Panc1 (cell line): ENCODE results near the gene C19orf12. TPM values are rescaled to one million over a fixed set of nuclear protein-coding genes. Genes with fewer than 3 reads are reported as not detected.

Experiments used
- ATAC-seq: fragments of 200-7000 bp; cut with Tn5 transposase; 2 replicates; pipeline ENCODE4 v1.9.1; 2020; ENCODE audit warnings: mild to moderate bottlenecking, moderate library complexity
- BruUV-seq: library from RNA; stranded (reverse); fragments of 400-500 nt; replicated peaks from 2 replicates; lab custom pipeline; 2021; lab: Mats Ljungman, UMichigan
- CTCF ChIA-PET: fragments of 300-600 bp; sonication (Branson Sonifier 250); formaldehyde crosslinking; loops from one replicate; lab custom pipeline; 2022; ENCODE audit warnings: antibody characterized with exemption; lab: Charles Lee
- POLR2A ChIA-PET: fragments of 300-600 bp; sonication (Branson Sonifier 250); formaldehyde crosslinking; loops from one replicate; lab custom pipeline; 2022; ENCODE audit warnings: antibody characterized with exemption; lab: Charles Lee
- DNase-seq: peaks from one replicate; pipeline ENCODE4 v3.0.0-alpha.2; 2010; ENCODE audit warnings: low read depth, low spot score
- H3K27ac ChIP-seq: 2 replicates; pipeline ENCODE4 v1.5.1; 2011; ENCODE audit warnings: mild to moderate bottlenecking, low read length, inconsistent platforms
- H3K27me3 ChIP-seq: fragments of 200-500 bp; sonication (Bioruptor generic); 2 replicates; pipeline ENCODE4 v1.6.0; 2014; ENCODE audit warnings: low read length, inconsistent platforms; ENCODE audit not compliant: control insufficient read depth, insufficient read depth
- H3K36me3 ChIP-seq: fragments of 200-500 bp; sonication (Bioruptor generic); 2 replicates; pipeline ENCODE4 v1.5.1; 2014; ENCODE audit warnings: inconsistent platforms, mild to moderate bottlenecking, low read length, moderate library complexity; ENCODE audit not compliant: control insufficient read depth, insufficient read depth
- H3K4me1 ChIP-seq: 2 replicates; pipeline ENCODE4 v1.5.1; 2011; ENCODE audit warnings: inconsistent platforms, mild to moderate bottlenecking, low read length, moderate library complexity; ENCODE audit not compliant: control insufficient read depth, insufficient read depth
- H3K4me3 ChIP-seq, 2 experiments: 2 replicates each; pipeline ENCODE4 v1.5.1; 2011 to 2012; ENCODE audit warnings: low read depth in 2 of 2, low read length in 2 of 2, mild to moderate bottlenecking in 2 of 2, inconsistent platforms in 1 of 2, moderate library complexity in 1 of 2
- H3K9me3 ChIP-seq: fragments of 200-500 bp; sonication (Bioruptor generic); 2 replicates; pipeline ENCODE4 v1.5.1; 2014; ENCODE audit warnings: low read depth, mild to moderate bottlenecking, inconsistent platforms, low read length, moderate library complexity; ENCODE audit not compliant: control insufficient read depth, insufficient read depth
- CTCF ChIP-seq: fragments of 450-650 bp; IDR thresholded peaks from 2 replicates; pipeline ENCODE4 v1.5.1; 2017; ENCODE audit warnings: mild to moderate bottlenecking
- POLR2AphosphoS5 ChIP-seq: IDR thresholded peaks from 2 replicates; pipeline ENCODE4 v1.6.1; 2012; ENCODE audit warnings: mild to moderate bottlenecking, low read depth, low read length, moderate library complexity
- SIN3A ChIP-seq: IDR thresholded peaks from 2 replicates; pipeline ENCODE4 v1.6.1; 2012; ENCODE audit warnings: low read depth, mild to moderate bottlenecking, low read length, moderate library complexity, borderline replicate concordance; ENCODE audit not compliant: insufficient read depth
- TCF7L2 ChIP-seq: IDR thresholded peaks from 2 replicates; pipeline ENCODE4 v1.6.1; 2011; ENCODE audit warnings: mild to moderate bottlenecking, low read depth, low read length, inconsistent platforms
- in situ Hi-C: cut with HindIII; loops from 2 replicates; pipeline ENCODE4 v1.10.0; 2016; ENCODE audit warnings: low sequenced_read_pairs, low pct_unique_long_range_greater_than_20kb
- intact Hi-C: fragments of 100-400 bp; cut with micrococcal nuclease; formaldehyde crosslinking; loops from one replicate; pipeline ENCODE4 v1.10.0; 2022; ENCODE audit not compliant: unreplicated experiment
- total RNA-seq: library from RNA; stranded (reverse); gene quantifications from one replicate; pipeline ENCODE4 v1.2.1, GENCODE V29; 2021; ENCODE audit not compliant: unreplicated experiment
- TF ChIP-seq, protein P1 (sequence below), 2 experiments: IDR thresholded peaks; 2 replicates each; pipeline ENCODE4 v1.6.1; 2011 to 2012; ENCODE audit warnings: low read depth in 2 of 2, control low read depth in 1 of 2, low read length in 1 of 2, mild to moderate bottlenecking in 1 of 2, moderate library complexity in 1 of 2; ENCODE audit not compliant: insufficient read depth in 1 of 2

Gene C19orf12
- total RNA-seq, 1 experiment from 2014 or later = 43.4 TPM

- H3K4me1 ChIP-seq = peaks cover 8% of the 10 kb centered on the region; the same call in 1 of the 2 replicates
- H3K27ac ChIP-seq = no peak overlapping the region
- BruUV-seq = no TSS peak
- TF ChIP-seq TCF7L2 (no peak), SIN3A (no peak), POLR2AphosphoS5 (no peak), CTCF (no peak)
- TF ChIP-seq, protein P1, sequence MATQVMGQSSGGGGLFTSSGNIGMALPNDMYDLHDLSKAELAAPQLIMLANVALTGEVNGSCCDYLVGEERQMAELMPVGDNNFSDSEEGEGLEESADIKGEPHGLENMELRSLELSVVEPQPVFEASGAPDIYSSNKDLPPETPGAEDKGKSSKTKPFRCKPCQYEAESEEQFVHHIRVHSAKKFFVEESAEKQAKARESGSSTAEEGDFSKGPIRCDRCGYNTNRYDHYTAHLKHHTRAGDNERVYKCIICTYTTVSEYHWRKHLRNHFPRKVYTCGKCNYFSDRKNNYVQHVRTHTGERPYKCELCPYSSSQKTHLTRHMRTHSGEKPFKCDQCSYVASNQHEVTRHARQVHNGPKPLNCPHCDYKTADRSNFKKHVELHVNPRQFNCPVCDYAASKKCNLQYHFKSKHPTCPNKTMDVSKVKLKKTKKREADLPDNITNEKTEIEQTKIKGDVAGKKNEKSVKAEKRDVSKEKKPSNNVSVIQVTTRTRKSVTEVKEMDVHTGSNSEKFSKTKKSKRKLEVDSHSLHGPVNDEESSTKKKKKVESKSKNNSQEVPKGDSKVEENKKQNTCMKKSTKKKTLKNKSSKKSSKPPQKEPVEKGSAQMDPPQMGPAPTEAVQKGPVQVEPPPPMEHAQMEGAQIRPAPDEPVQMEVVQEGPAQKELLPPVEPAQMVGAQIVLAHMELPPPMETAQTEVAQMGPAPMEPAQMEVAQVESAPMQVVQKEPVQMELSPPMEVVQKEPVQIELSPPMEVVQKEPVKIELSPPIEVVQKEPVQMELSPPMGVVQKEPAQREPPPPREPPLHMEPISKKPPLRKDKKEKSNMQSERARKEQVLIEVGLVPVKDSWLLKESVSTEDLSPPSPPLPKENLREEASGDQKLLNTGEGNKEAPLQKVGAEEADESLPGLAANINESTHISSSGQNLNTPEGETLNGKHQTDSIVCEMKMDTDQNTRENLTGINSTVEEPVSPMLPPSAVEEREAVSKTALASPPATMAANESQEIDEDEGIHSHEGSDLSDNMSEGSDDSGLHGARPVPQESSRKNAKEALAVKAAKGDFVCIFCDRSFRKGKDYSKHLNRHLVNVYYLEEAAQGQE (IDR thresholded peaks at IDR 0.05; ENCODE audit: insufficient read depth in 1 of 2, low read depth in 2 of 2, low read length in 1 of 2) = no peak
- ChIA-PET POLR2A (no interaction called here), CTCF (no interaction called here)
- no peaks in the 10 kb centered on the region for H3K27me3 ChIP-seq
- DNase-seq = no peak
- H3K36me3 ChIP-seq = no peaks in the 10 kb centered on the region
- in situ Hi-C loops (no loop called here), intact Hi-C loops (no loop called here)
- no peaks in the 10 kb centered on the region for H3K9me3 ChIP-seq
- H3K4me3 ChIP-seq = no peak overlapping the region
- no peak for ATAC-seq
Measured at GRCh38 chr19:29695765-29696564, 19.1 kb downstream of the C19orf12 start.

- DNase-seq (no peak), ATAC-seq (peak; percentile 100)
- H3K36me3 ChIP-seq = no peaks in the 10 kb centered on the region
- in situ Hi-C loops = no loop called here
- no TSS peak for BruUV-seq
- peaks cover 8% of the 10 kb centered on the region; the same call in 1 of the 2 replicates for H3K4me1 ChIP-seq
- H3K4me3 ChIP-seq = no peak overlapping the region
- no peaks in the 10 kb centered on the region for H3K9me3 ChIP-seq
- no peak overlapping the region for H3K27ac ChIP-seq
- no peaks in the 10 kb centered on the region for H3K27me3 ChIP-seq
- intact Hi-C loops = loop anchor here (1.0 kb wide), 1 partner anchor 21 kb away; no protein-coding TSS in a partner anchor
- CTCF ChIA-PET = interaction anchor here (0.6 to 1.8 kb wide), 4 partner anchors 18 to 506 kb away, joined by 3 to 11 read pairs (median 6); no protein-coding TSS in a partner anchor
- no peak for TF ChIP-seq TCF7L2
- TF ChIP-seq CTCF = peak; percentile 98
- POLR2A ChIA-PET = no interaction called here
Measured at GRCh38 chr19:29694669-29695627, 20.1 kb downstream of the C19orf12 start.
